ENCODE measurements around the gene PACS2. TPM values are rescaled to one million over a fixed set of nuclear protein-coding genes. Genes with fewer than 3 reads are reported as not detected.

PACS2 gene
- total RNA-seq, 1 donor from 2014 or later = 22.5 TPM

- no peak overlapping the region for H3K4me3 ChIP-seq
- Mint-ChIP-seq H3K4me1 (peaks cover 16% of the 10 kb centered on the region), H3K27me3 (ENCODE audit: insufficient read depth, low read depth) (peaks cover 2% of the 10 kb centered on the region), H3K9me3 (peaks cover 16% of the 10 kb centered on the region), H3K4me3 (no peak overlapping the region), H3K36me3 (peaks cover 9% of the 10 kb centered on the region), H3K27ac (no peak overlapping the region)
- no peak overlapping the region for H3K9ac ChIP-seq
- peaks cover 7% of the 10 kb centered on the region for H3F3A ChIP-seq (ENCODE audit: low read depth)
- H3K79me2 ChIP-seq (ENCODE audit: low read depth) = peaks cover 5% of the 10 kb centered on the region
- H3K9me3 ChIP-seq (ENCODE audit: low read depth) = no peaks in the 10 kb centered on the region
- H2AFZ ChIP-seq (replicated peaks) = no peak overlapping the region
- TF ChIP-seq EZH2phosphoT487 (IDR thresholded peaks at IDR 0.05) = no peak
- TF ChIP-seq CTCF (IDR thresholded peaks at IDR 0.05) = no peak
- TF ChIP-seq EZH2 (IDR thresholded peaks at IDR 0.05) = no peak
- no peaks in the 10 kb centered on the region for H3K27me3 ChIP-seq
- H3K4me2 ChIP-seq = no peak overlapping the region
- no peak overlapping the region for H3K27ac ChIP-seq
- peaks cover 27% of the 10 kb centered on the region for H4K20me1 ChIP-seq (ENCODE audit: low read depth)
- no peaks in the 10 kb centered on the region for H3K36me3 ChIP-seq
- H3K4me1 ChIP-seq = no peaks in the 10 kb centered on the region
- no peak for DNase-seq (ENCODE audit: low spot score)
These were observed 33.8 kb downstream of the PACS2 start for GRCh38 chr14:105348169-105348944.

- no peak overlapping the region for H2AFZ ChIP-seq (replicated peaks)
- peaks cover 27% of the 10 kb centered on the region for H4K20me1 ChIP-seq (ENCODE audit: low read depth)
- Mint-ChIP-seq H3K4me3 (no peak overlapping the region), H3K27ac (no peak overlapping the region), H3K27me3 (ENCODE audit: insufficient read depth, low read depth) (peaks cover 2% of the 10 kb centered on the region), H3K4me1 (peaks cover 16% of the 10 kb centered on the region), H3K9me3 (peaks cover 15% of the 10 kb centered on the region), H3K36me3 (peaks cover 9% of the 10 kb centered on the region)
- TF ChIP-seq CTCF (IDR thresholded peaks at IDR 0.05) = no peak
- TF ChIP-seq EZH2phosphoT487 (IDR thresholded peaks at IDR 0.05) = no peak
- TF ChIP-seq EZH2 (IDR thresholded peaks at IDR 0.05) = no peak
- peaks cover 7% of the 10 kb centered on the region for H3F3A ChIP-seq (ENCODE audit: low read depth)
- H3K9me3 ChIP-seq (ENCODE audit: low read depth) = no peaks in the 10 kb centered on the region
- H3K27ac ChIP-seq = no peak overlapping the region
- H3K27me3 ChIP-seq = no peaks in the 10 kb centered on the region
- no peaks in the 10 kb centered on the region for H3K4me1 ChIP-seq
- H3K36me3 ChIP-seq = no peaks in the 10 kb centered on the region
- peaks cover 5% of the 10 kb centered on the region for H3K79me2 ChIP-seq (ENCODE audit: low read depth)
- H3K9ac ChIP-seq = no peak overlapping the region
- no peak overlapping the region for H3K4me2 ChIP-seq
- no peak for DNase-seq (ENCODE audit: low spot score)
- H3K4me3 ChIP-seq = no peak overlapping the region
These were observed 34.6 kb downstream of the PACS2 start for GRCh38 chr14:105348945-105349699.

- peaks cover 27% of the 10 kb centered on the region for H4K20me1 ChIP-seq (ENCODE audit: low read depth)
- no peak for TF ChIP-seq CTCF (IDR thresholded peaks at IDR 0.05)
- TF ChIP-seq EZH2 (IDR thresholded peaks at IDR 0.05) = no peak
- TF ChIP-seq EZH2phosphoT487 (IDR thresholded peaks at IDR 0.05) = no peak
- H3K27ac ChIP-seq = no peak overlapping the region
- H3K27me3 Mint-ChIP-seq (ENCODE audit: insufficient read depth, low read depth) = peaks cover 2% of the 10 kb centered on the region
- H3F3A ChIP-seq (ENCODE audit: low read depth) = peaks cover 7% of the 10 kb centered on the region
- H3K9me3 ChIP-seq (ENCODE audit: low read depth) = no peaks in the 10 kb centered on the region
- H3K9ac ChIP-seq = no peak overlapping the region
- no peaks in the 10 kb centered on the region for H3K4me1 ChIP-seq
- no peak for DNase-seq (ENCODE audit: low spot score)
- H3K27ac Mint-ChIP-seq = no peak overlapping the region
- H3K4me3 ChIP-seq = no peak overlapping the region
- no peaks in the 10 kb centered on the region for H3K27me3 ChIP-seq
- H3K79me2 ChIP-seq (ENCODE audit: low read depth) = peaks cover under 1% of the 10 kb centered on the region
- no peak overlapping the region for H2AFZ ChIP-seq (replicated peaks)
- no peak overlapping the region for H3K4me3 Mint-ChIP-seq
- peaks cover 8% of the 10 kb centered on the region for H3K9me3 Mint-ChIP-seq
- no peaks in the 10 kb centered on the region for H3K36me3 ChIP-seq
- no peak overlapping the region for H3K4me2 ChIP-seq
- H3K4me1 Mint-ChIP-seq = peaks cover 16% of the 10 kb centered on the region
- peaks cover 6% of the 10 kb centered on the region for H3K36me3 Mint-ChIP-seq
These were observed 35.4 kb downstream of the PACS2 start for GRCh38 chr14:105349992-105350391.
